GM11168 (cell line): ENCODE results near the gene FIBP.

Experiments used
- in situ Hi-C: fragments of 300-500 bp; cut with MboI; formaldehyde crosslinking; loops from one replicate; pipeline ENCODE4 v1.12.0; 2022; ENCODE audit warnings: low sequenced_read_pairs; ENCODE audit not compliant: unreplicated experiment

The FIBP gene

GRCh38 chr11:65888163-65888814, at the start of gene FIBP:
Gene FIBP, minus strand, starts transcription at chr11:65888471. Its CDS starts 53 bp downstream, at chr11:65888418.
- in situ Hi-C loops = no loop called here

GRCh38 chr11:65937766-65938165, 49.5 kb upstream of the FIBP start:
- in situ Hi-C loops = no loop called here

- in situ Hi-C loops = no loop called here
Measured at GRCh38 chr11:65934014-65934413, 45.7 kb upstream of the FIBP start.

- in situ Hi-C loops = no loop called here
Measured at GRCh38 chr11:65932558-65932919, 44.3 kb upstream of the FIBP start.

GRCh38 chr11:65931773-65932557, 43.7 kb upstream of the FIBP start:
- in situ Hi-C loops = no loop called here

- in situ Hi-C loops = no loop called here
Measured at GRCh38 chr11:65928667-65929066, 40.4 kb upstream of the FIBP start.

- in situ Hi-C loops = no loop called here
Measured at GRCh38 chr11:65927904-65928397, 39.7 kb upstream of the FIBP start.

GRCh38 chr11:65925397-65925796, 37.1 kb upstream of the FIBP start:
- in situ Hi-C loops = no loop called here

- in situ Hi-C loops = no loop called here
Measured at GRCh38 chr11:65922565-65922964, 34.3 kb upstream of the FIBP start.

GRCh38 chr11:65921876-65922275, 33.6 kb upstream of the FIBP start:
- in situ Hi-C loops = no loop called here

GRCh38 chr11:65921033-65921555, 32.8 kb upstream of the FIBP start:
- in situ Hi-C loops = no loop called here

- in situ Hi-C loops = no loop called here
Measured at GRCh38 chr11:65920372-65920802, 32.1 kb upstream of the FIBP start.

GRCh38 chr11:65919573-65920371, 31.5 kb upstream of the FIBP start:
- in situ Hi-C loops = no loop called here

- in situ Hi-C loops = no loop called here
Measured at GRCh38 chr11:65919141-65919572, 30.9 kb upstream of the FIBP start, which contains the start of gene DRAP1. Gene DRAP1, plus strand, starts transcription at chr11:65919426. Its CDS starts 76 bp downstream, at chr11:65919502.

GRCh38 chr11:65918211-65919140, 30.2 kb upstream of the FIBP start, which contains the start of gene C11orf68:
Gene C11orf68, minus strand, starts transcription at chr11:65919062. Its CDS starts 31 bp downstream, at chr11:65919031.
- in situ Hi-C loops = no loop called here

GRCh38 chr11:65917434-65918210, 29.4 kb upstream of the FIBP start:
- in situ Hi-C loops = no loop called here

- in situ Hi-C loops = no loop called here
Measured at GRCh38 chr11:65917077-65917433, 28.8 kb upstream of the FIBP start.

- in situ Hi-C loops = no loop called here
Measured at GRCh38 chr11:65916391-65916790, 28.1 kb upstream of the FIBP start.
